Smooth muscle cell (in vitro differentiated cells): Measurements from ENCODE around the gene SMAD6. TPM values are rescaled to one million over a fixed set of nuclear protein-coding genes. Genes with fewer than 3 reads are reported as not detected.

ENCODE experiments used
- DNase-seq: peaks from one replicate; lab custom pipeline; 2025; ENCODE audit not compliant: unreplicated experiment; lab: John Stamatoyannopoulos, UW
- H2AFZ ChIP-seq: fragments of 200-600 bp; sonication (generic); 2 replicates; pipeline ENCODE4 v1.6.0; 2016; ENCODE audit warnings: antibody characterized with exemption, low read depth, mild to moderate bottlenecking
- H3F3A ChIP-seq: fragments of 200-600 bp; sonication (generic); 2 replicates; pipeline ENCODE4 v1.6.0; 2017; ENCODE audit warnings: antibody characterized with exemption, low read depth
- H3K27ac ChIP-seq: fragments of 200-600 bp; sonication (generic); 2 replicates; pipeline ENCODE4 v1.5.1; 2016; ENCODE audit warnings: low read depth, mild to moderate bottlenecking
- H3K27me3 ChIP-seq: fragments of 200-600 bp; sonication (generic); 2 replicates; pipeline ENCODE4 v1.6.1; 2016; ENCODE audit warnings: low read depth, mild to moderate bottlenecking
- H3K36me3 ChIP-seq: fragments of 200-600 bp; sonication (generic); 2 replicates; pipeline ENCODE4 v1.5.1; 2016; ENCODE audit warnings: low read depth
- H3K4me1 ChIP-seq: fragments of 200-600 bp; sonication (generic); 2 replicates; pipeline ENCODE4 v1.5.1; 2016; ENCODE audit warnings: low read depth
- H3K4me2 ChIP-seq: fragments of 200-600 bp; sonication (generic); 2 replicates; pipeline ENCODE4 v1.6.0; 2016; ENCODE audit warnings: mild to moderate bottlenecking
- H3K4me3 ChIP-seq: fragments of 200-600 bp; sonication (generic); 2 replicates; pipeline ENCODE4 v1.5.1; 2016; ENCODE audit warnings: mild to moderate bottlenecking
- H3K79me2 ChIP-seq: fragments of 200-600 bp; sonication (generic); 2 replicates; pipeline ENCODE4 v1.6.0; 2016; ENCODE audit warnings: low read depth, mild to moderate bottlenecking
- H3K9ac ChIP-seq: fragments of 200-600 bp; sonication (generic); 2 replicates; pipeline ENCODE4 v1.6.0; 2016; ENCODE audit warnings: low read depth
- H3K9me3 ChIP-seq: fragments of 200-600 bp; sonication (generic); replicated peaks from 2 replicates; pipeline ENCODE4 v1.5.1; 2016; ENCODE audit warnings: low read depth
- H4K20me1 ChIP-seq: fragments of 200-600 bp; sonication (generic); 2 replicates; pipeline ENCODE4 v1.6.0; 2016; ENCODE audit warnings: low read depth
- CTCF ChIP-seq: fragments of 200-600 bp; sonication (generic); IDR thresholded peaks from 2 replicates; pipeline ENCODE4 v1.5.1; 2017; ENCODE audit warnings: borderline replicate concordance, mild to moderate bottlenecking, antibody characterized with exemption; ENCODE audit not compliant: insufficient read depth, poor library complexity, severe bottlenecking
- WGBS: methylation state at CpG from one replicate; pipeline ENCODE4 v1.1.7; 2016; ENCODE audit warnings: low lambda C conversion rate; 5-methylcytosine and 5-hydroxymethylcytosine counted together
- polyA plus RNA-seq: library from polyadenylated mRNA; unstranded; fragments of >200 nt; fragmentation: Nextera tagmentation; extraction: Ambion mirVana; gene quantifications from 2 replicates; pipeline ENCODE4 v1.2.1, GENCODE V29; 2016
- total RNA-seq: library from RNA; depleted of rRNA; stranded (reverse); fragments of >200 nt; gene quantifications from 2 replicates; pipeline ENCODE4 v1.2.3, GENCODE V29; 2014

Gene SMAD6
- total and polyA plus RNA-seq, 2 experiments from 2014 or later = 42.6 to 44.0 TPM

DNA sequence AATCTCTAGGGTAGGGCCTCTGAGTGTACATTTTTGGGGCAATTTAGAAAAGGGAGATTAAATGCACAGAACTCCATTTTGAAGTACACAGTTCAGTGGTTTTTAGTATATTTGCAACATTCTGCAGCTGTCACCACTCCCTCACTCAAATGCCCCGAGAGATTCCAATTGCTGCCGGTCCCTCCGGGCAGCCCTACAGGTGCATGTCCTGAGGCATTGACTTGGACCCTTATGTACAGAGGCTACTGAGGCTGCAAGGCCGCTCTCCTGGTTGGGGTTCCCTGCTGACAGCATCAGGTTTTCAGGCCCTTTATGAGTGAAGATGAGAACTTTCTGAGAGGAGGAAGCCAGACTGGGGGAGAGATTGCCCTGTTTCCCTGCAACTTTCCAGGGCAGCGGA lies 39.6 kb downstream of the SMAD6 start:
- Histone ChIP-seq H3F3A (peaks cover 12% of the 10 kb centered on the region), H4K20me1 (peaks cover 100% of the 10 kb centered on the region), H3K4me2 (no peak overlapping the region), H2AFZ (no peak overlapping the region), H3K9me3 (no peaks in the 10 kb centered on the region), H3K4me3 (no peak overlapping the region), H3K36me3 (no peaks in the 10 kb centered on the region), H3K9ac (no peak overlapping the region), H3K27me3 (no peaks in the 10 kb centered on the region), H3K27ac (no peak overlapping the region), H3K4me1 (peaks cover 15% of the 10 kb centered on the region), H3K79me2 (peaks cover 100% of the 10 kb centered on the region)
- 97% methylated on average over 5 of the region's 5 CpGs for WGBS
- no peak for TF ChIP-seq CTCF
- no peak for DNase-seq

DNA sequence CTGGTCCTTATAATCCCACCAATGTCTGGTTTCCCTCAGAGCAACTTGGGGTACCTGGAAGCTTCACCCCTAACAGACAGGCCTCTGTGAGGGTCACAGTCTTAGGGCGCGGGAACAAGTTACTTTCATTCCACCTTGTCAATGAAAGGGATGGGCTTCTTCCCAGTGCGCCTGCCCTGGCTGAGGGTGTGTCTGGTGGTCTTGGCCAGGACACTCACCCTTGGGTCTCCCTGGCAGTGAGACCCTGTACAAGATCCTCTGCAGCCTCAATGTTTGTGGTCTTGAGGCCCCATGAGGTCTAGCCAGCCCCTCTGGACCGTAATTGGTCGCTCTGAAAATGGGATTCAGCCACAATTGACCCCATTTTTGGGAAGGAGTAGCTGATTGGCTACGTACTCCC lies 40.2 kb downstream of the SMAD6 start:
- Histone ChIP-seq H3K36me3 (no peaks in the 10 kb centered on the region), H3K4me2 (no peak overlapping the region), H2AFZ (no peak overlapping the region), H3K9me3 (no peaks in the 10 kb centered on the region), H3F3A (peaks cover 12% of the 10 kb centered on the region), H3K27me3 (no peaks in the 10 kb centered on the region), H3K4me1 (peaks cover 19% of the 10 kb centered on the region), H4K20me1 (peaks cover 100% of the 10 kb centered on the region), H3K27ac (no peak overlapping the region), H3K79me2 (peaks cover 100% of the 10 kb centered on the region), H3K9ac (no peak overlapping the region), H3K4me3 (no peak overlapping the region)
- 90% methylated on average over 6 of the region's 6 CpGs for WGBS
- no peak for TF ChIP-seq CTCF
- no peak for DNase-seq

- no peak for DNase-seq
- H2AFZ ChIP-seq = no peak overlapping the region
- no peak overlapping the region for H3K4me2 ChIP-seq
- H3K27ac ChIP-seq = peak overlapping the region; percentile 4
- 95% methylated on average over 5 of the region's 5 CpGs for WGBS
- H3K4me3 ChIP-seq = no peak overlapping the region
- peaks cover 28% of the 10 kb centered on the region for H3K4me1 ChIP-seq
- H3K79me2 ChIP-seq = peaks cover 100% of the 10 kb centered on the region
- no peak overlapping the region for H3K9ac ChIP-seq
- no peaks in the 10 kb centered on the region for H3K36me3 ChIP-seq
- peaks cover 19% of the 10 kb centered on the region for H3F3A ChIP-seq
- no peak for TF ChIP-seq CTCF
- H3K9me3 ChIP-seq = no peaks in the 10 kb centered on the region
- H4K20me1 ChIP-seq = peaks cover 100% of the 10 kb centered on the region
- H3K27me3 ChIP-seq = no peaks in the 10 kb centered on the region
These were observed 41.2 kb downstream of the SMAD6 start for GRCh38 chr15:66743204-66743603.

- H3K4me3 ChIP-seq = no peak overlapping the region
- H3K4me2 ChIP-seq = no peak overlapping the region
- H3K9me3 ChIP-seq = no peaks in the 10 kb centered on the region
- H3K27me3 ChIP-seq = no peaks in the 10 kb centered on the region
- TF ChIP-seq CTCF = no peak
- H3K9ac ChIP-seq = no peak overlapping the region
- H4K20me1 ChIP-seq = peaks cover 100% of the 10 kb centered on the region
- H3K4me1 ChIP-seq = peaks cover 35% of the 10 kb centered on the region
- peaks cover 100% of the 10 kb centered on the region for H3K79me2 ChIP-seq
- H3K27ac ChIP-seq = peak overlapping the region; percentile 4
- WGBS = 79% methylated on average over 15 of the region's 15 CpGs
- no peak for DNase-seq
- peaks cover 19% of the 10 kb centered on the region for H3F3A ChIP-seq
- no peak overlapping the region for H2AFZ ChIP-seq
- H3K36me3 ChIP-seq = no peaks in the 10 kb centered on the region
These were observed 41.9 kb downstream of the SMAD6 start for GRCh38 chr15:66743703-66744536.
